Endodermal cell (in vitro differentiated cells): ENCODE results near the gene NAV2. TPM values are rescaled to one million over a fixed set of nuclear protein-coding genes. Genes with fewer than 3 reads are reported as not detected.

Experiments
- DNase-seq: peaks from one replicate; pipeline ENCODE4 v3.0.0-alpha.2; 2017
- H3K27ac ChIP-seq: 2 replicates; pipeline ENCODE4 v1.5.1; 2013; ENCODE audit warnings: mild to moderate bottlenecking, low read depth, low read length, moderate library complexity
- H3K27me3 ChIP-seq: 2 replicates; pipeline ENCODE4 v1.6.1; 2013; ENCODE audit warnings: mild to moderate bottlenecking, low read length, moderate library complexity; ENCODE audit not compliant: insufficient read depth, control insufficient read depth, poor library complexity, severe bottlenecking
- H3K36me3 ChIP-seq: 2 replicates; pipeline ENCODE4 v1.7.0; 2013; ENCODE audit warnings: mild to moderate bottlenecking, low read length, moderate library complexity; ENCODE audit not compliant: control insufficient read depth, insufficient read depth
- H3K4me1 ChIP-seq: one replicate; pipeline ENCODE4 v1.7.0; 2013; ENCODE audit warnings: low read length; ENCODE audit not compliant: control insufficient read depth, insufficient read depth
- H3K4me3 ChIP-seq: 2 replicates; pipeline ENCODE4 v1.5.1; 2013; ENCODE audit warnings: mild to moderate bottlenecking, low read length, moderate library complexity
- H3K9ac ChIP-seq: 2 replicates; pipeline ENCODE4 v1.6.1; 2013; ENCODE audit warnings: mild to moderate bottlenecking, low read length, moderate library complexity; ENCODE audit not compliant: poor library complexity, severe bottlenecking; ENCODE audit errors: extremely low read depth
- H3K9me3 ChIP-seq: 2 replicates; pipeline ENCODE4 v1.6.1; 2013; ENCODE audit warnings: mild to moderate bottlenecking, low read length, moderate library complexity; ENCODE audit not compliant: control insufficient read depth
- H3K27ac Mint-ChIP-seq: 2 replicates; pipeline ENCODE4 v1.8.0; 2020; ENCODE audit warnings: mixed read lengths
- H3K27me3 Mint-ChIP-seq: 2 replicates; pipeline ENCODE4 v1.8.0; 2021; ENCODE audit warnings: mild to moderate bottlenecking, mixed read lengths; ENCODE audit not compliant: insufficient read depth
- H3K36me3 Mint-ChIP-seq: 2 replicates; pipeline ENCODE4 v1.8.0; 2020; ENCODE audit warnings: low read depth, mixed read lengths
- H3K4me1 Mint-ChIP-seq: 2 replicates; pipeline ENCODE4 v1.8.0; 2020; ENCODE audit warnings: mixed read lengths
- H3K4me3 Mint-ChIP-seq: 2 replicates; pipeline ENCODE4 v1.8.0; 2020; ENCODE audit warnings: mild to moderate bottlenecking, moderate library complexity, mixed read lengths
- H3K9me3 Mint-ChIP-seq: 2 replicates; pipeline ENCODE4 v1.8.0; 2020; ENCODE audit warnings: mild to moderate bottlenecking, mixed read lengths
- WGBS, 2 experiments: methylation state at CpG; one replicate each; pipeline versions ENCODE4 v1.1.5 to v1.1.7; 2013; ENCODE audit warnings: missing lambda C conversion rate in 2 of 2, mixed read lengths in 1 of 2; ENCODE audit not compliant: insufficient coverage in 1 of 2, insufficient read length in 1 of 2; 5-methylcytosine and 5-hydroxymethylcytosine counted together
- total RNA-seq, 2 donors: library from RNA; stranded (reverse); fragmentation: NEBNext Ultra II Directional in 1 of 2; extraction: Animal tissue kit (Norgen Biotek cat#: 25700) in 1 of 2; gene quantifications; 2 replicates in 1 of 2; 3 replicates in 1 of 2; pipeline ENCODE4 v1.2.1, GENCODE V29; 2021
- TF ChIP-seq, protein P1 (sequence below): fragments of 200-600 bp; sonication (generic); conservative IDR thresholded peaks from 2 replicates; pipeline ENCODE4 v1.5.0; 2021; ENCODE audit warnings: antibody characterized with exemption, mild to moderate bottlenecking

NAV2 gene
- total RNA-seq, 2 donors from 2014 or later: 37.1 to 42.4 TPM

DNA sequence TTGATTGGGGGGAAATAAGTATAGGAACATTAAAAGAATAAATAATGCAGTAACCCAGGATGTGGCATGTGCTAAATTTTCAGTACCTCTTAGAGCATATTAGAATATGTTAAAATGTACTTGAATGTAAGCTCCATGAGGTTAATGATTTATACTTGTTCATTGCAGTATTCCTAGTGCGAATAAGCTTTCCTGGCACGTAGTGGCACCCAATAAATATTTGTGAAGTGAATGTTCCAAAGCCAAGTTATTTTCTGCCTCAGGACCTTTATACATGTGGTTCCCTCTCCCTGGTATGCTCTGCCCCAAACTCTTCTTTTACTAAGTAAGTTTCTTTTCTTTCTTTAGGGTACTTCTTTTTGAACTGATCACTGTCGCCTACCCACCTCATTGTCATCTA is 328.9 kb downstream of the NAV2 start:
- Mint-ChIP-seq H3K9me3 (no peaks in the 10 kb centered on the region), H3K4me3 (no peak overlapping the region), H3K4me1 (peaks cover 34% of the 10 kb centered on the region), H3K36me3 (peaks cover 64% of the 10 kb centered on the region), H3K27ac (peak overlapping the region; percentile 42), H3K27me3 (no peaks in the 10 kb centered on the region)
- TF ChIP-seq, protein P1, sequence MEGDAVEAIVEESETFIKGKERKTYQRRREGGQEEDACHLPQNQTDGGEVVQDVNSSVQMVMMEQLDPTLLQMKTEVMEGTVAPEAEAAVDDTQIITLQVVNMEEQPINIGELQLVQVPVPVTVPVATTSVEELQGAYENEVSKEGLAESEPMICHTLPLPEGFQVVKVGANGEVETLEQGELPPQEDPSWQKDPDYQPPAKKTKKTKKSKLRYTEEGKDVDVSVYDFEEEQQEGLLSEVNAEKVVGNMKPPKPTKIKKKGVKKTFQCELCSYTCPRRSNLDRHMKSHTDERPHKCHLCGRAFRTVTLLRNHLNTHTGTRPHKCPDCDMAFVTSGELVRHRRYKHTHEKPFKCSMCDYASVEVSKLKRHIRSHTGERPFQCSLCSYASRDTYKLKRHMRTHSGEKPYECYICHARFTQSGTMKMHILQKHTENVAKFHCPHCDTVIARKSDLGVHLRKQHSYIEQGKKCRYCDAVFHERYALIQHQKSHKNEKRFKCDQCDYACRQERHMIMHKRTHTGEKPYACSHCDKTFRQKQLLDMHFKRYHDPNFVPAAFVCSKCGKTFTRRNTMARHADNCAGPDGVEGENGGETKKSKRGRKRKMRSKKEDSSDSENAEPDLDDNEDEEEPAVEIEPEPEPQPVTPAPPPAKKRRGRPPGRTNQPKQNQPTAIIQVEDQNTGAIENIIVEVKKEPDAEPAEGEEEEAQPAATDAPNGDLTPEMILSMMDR: no peak
- Histone ChIP-seq H3K27ac (no peak overlapping the region), H3K36me3 (peaks cover 6% of the 10 kb centered on the region), H3K9me3 (no peaks in the 10 kb centered on the region), H3K9ac (no peak overlapping the region), H3K27me3 (no peaks in the 10 kb centered on the region), H3K4me1 (peaks cover 19% of the 10 kb centered on the region), H3K4me3 (peak overlapping the region; percentile 10)
- 87 to 100% methylated on average over 2 to 3 of the region's 3 CpGs for WGBS, 2 experiments
- DNase-seq: no peak

DNA sequence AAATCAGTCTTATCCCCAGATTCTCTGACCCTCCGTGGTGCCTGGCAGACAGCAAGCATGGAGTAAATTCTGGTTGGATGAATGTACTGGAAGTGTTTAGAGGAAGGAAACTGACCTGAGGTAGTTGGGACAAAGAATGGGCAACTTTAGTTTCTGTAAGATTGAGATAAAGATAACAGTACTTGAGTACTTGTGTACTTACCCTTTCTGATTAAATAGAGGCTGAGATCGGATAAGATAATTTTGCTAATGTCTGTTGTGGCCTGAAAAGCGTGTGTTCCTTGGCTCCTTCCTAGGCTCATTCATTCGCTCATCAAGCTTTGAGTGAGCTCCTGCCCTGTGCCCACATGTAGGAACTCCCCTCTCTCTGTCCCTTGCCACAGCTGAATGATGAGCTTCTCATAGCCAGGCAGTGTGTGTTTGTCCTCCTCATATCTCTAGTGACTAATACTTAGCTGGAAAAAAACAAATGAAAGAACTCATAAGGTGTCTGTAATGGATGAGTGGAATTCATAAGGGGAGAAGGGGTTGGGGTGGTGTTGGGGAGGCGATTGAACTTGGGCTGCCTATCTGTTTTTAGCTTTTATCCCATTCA is 329.5 kb downstream of the NAV2 start:
- peaks cover 15% of the 10 kb centered on the region for H3K4me1 ChIP-seq
- H3K27ac Mint-ChIP-seq: peak overlapping the region; percentile 42
- H3K27me3 Mint-ChIP-seq: no peaks in the 10 kb centered on the region
- H3K9me3 Mint-ChIP-seq: no peaks in the 10 kb centered on the region
- TF ChIP-seq, protein P1: no peak
- H3K36me3 Mint-ChIP-seq: peaks cover 66% of the 10 kb centered on the region
- DNase-seq: no peak
- no peak overlapping the region for H3K27ac ChIP-seq
- no peak overlapping the region for H3K9ac ChIP-seq
- no peak overlapping the region for H3K4me3 Mint-ChIP-seq
- no peaks in the 10 kb centered on the region for H3K9me3 ChIP-seq
- H3K4me3 ChIP-seq: peak overlapping the region; percentile 10
- WGBS, 2 experiments: 64 to 79% methylated on average over 2 to 5 of the region's 5 CpGs
- H3K27me3 ChIP-seq: no peaks in the 10 kb centered on the region
- peaks cover 6% of the 10 kb centered on the region for H3K36me3 ChIP-seq
- H3K4me1 Mint-ChIP-seq: peaks cover 28% of the 10 kb centered on the region

DNA sequence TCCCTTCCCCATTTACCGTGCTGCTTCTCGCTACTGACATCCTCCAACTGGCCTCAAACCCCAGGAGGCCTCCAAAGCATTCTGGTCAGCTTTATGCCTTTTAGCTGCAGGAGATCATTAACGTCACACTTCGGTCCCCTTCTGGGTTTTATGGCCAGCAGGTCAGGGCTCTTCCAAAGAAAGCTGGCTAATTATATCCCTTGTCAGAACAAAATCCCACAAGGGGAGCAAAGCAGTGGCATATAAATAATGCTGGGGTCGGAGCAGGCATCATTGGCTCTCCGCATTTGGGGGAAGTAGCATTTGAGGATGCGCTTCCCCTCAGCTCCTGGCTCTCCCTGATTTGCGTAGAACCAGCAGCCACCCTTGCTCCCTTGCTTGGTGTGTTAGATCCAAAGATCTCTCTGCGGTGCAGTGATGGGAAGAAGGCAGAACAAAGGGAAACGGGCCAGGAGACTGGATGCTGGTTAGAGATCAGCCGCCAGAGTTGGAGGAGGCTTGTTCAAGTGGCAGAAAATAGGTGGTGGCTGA is 330.2 kb downstream of the NAV2 start:
- Mint-ChIP-seq H3K4me3 (no peak overlapping the region), H3K27ac (no peak overlapping the region), H3K36me3 (peaks cover 70% of the 10 kb centered on the region), H3K27me3 (no peaks in the 10 kb centered on the region), H3K9me3 (no peaks in the 10 kb centered on the region), H3K4me1 (peaks cover 21% of the 10 kb centered on the region)
- H3K9me3 ChIP-seq: no peaks in the 10 kb centered on the region
- no peaks in the 10 kb centered on the region for H3K27me3 ChIP-seq
- H3K9ac ChIP-seq: no peak overlapping the region
- 63 to 70% methylated on average over 8 to 11 of the region's 11 CpGs for WGBS, 2 experiments
- DNase-seq: no peak
- no peak overlapping the region for H3K4me3 ChIP-seq
- peaks cover 6% of the 10 kb centered on the region for H3K36me3 ChIP-seq
- TF ChIP-seq, protein P1: no peak
- H3K4me1 ChIP-seq: peaks cover 15% of the 10 kb centered on the region
- peak overlapping the region; percentile 40 for H3K27ac ChIP-seq
